Endodermal cell (in vitro differentiated cells): Measurements from ENCODE around the gene CASP3. TPM values are rescaled to one million over a fixed set of nuclear protein-coding genes. Genes with fewer than 3 reads are reported as not detected.

Experiments
- DNase-seq: peaks from one replicate; pipeline ENCODE4 v3.0.0-alpha.2; 2017
- H3K27ac ChIP-seq: 2 replicates; pipeline ENCODE4 v1.5.1; 2013; ENCODE audit warnings: mild to moderate bottlenecking, low read depth, low read length, moderate library complexity
- H3K27me3 ChIP-seq: 2 replicates; pipeline ENCODE4 v1.6.1; 2013; ENCODE audit warnings: mild to moderate bottlenecking, low read length, moderate library complexity; ENCODE audit not compliant: insufficient read depth, control insufficient read depth, poor library complexity, severe bottlenecking
- H3K36me3 ChIP-seq: 2 replicates; pipeline ENCODE4 v1.7.0; 2013; ENCODE audit warnings: mild to moderate bottlenecking, low read length, moderate library complexity; ENCODE audit not compliant: control insufficient read depth, insufficient read depth
- H3K4me1 ChIP-seq: one replicate; pipeline ENCODE4 v1.7.0; 2013; ENCODE audit warnings: low read length; ENCODE audit not compliant: control insufficient read depth, insufficient read depth
- H3K4me3 ChIP-seq: 2 replicates; pipeline ENCODE4 v1.5.1; 2013; ENCODE audit warnings: mild to moderate bottlenecking, low read length, moderate library complexity
- H3K9ac ChIP-seq: 2 replicates; pipeline ENCODE4 v1.6.1; 2013; ENCODE audit warnings: mild to moderate bottlenecking, low read length, moderate library complexity; ENCODE audit not compliant: poor library complexity, severe bottlenecking; ENCODE audit errors: extremely low read depth
- H3K9me3 ChIP-seq: 2 replicates; pipeline ENCODE4 v1.6.1; 2013; ENCODE audit warnings: mild to moderate bottlenecking, low read length, moderate library complexity; ENCODE audit not compliant: control insufficient read depth
- H3K27ac Mint-ChIP-seq: 2 replicates; pipeline ENCODE4 v1.8.0; 2020; ENCODE audit warnings: mixed read lengths
- H3K27me3 Mint-ChIP-seq: 2 replicates; pipeline ENCODE4 v1.8.0; 2021; ENCODE audit warnings: mild to moderate bottlenecking, mixed read lengths; ENCODE audit not compliant: insufficient read depth
- H3K36me3 Mint-ChIP-seq: 2 replicates; pipeline ENCODE4 v1.8.0; 2020; ENCODE audit warnings: low read depth, mixed read lengths
- H3K4me1 Mint-ChIP-seq: 2 replicates; pipeline ENCODE4 v1.8.0; 2020; ENCODE audit warnings: mixed read lengths
- H3K4me3 Mint-ChIP-seq: 2 replicates; pipeline ENCODE4 v1.8.0; 2020; ENCODE audit warnings: mild to moderate bottlenecking, moderate library complexity, mixed read lengths
- H3K9me3 Mint-ChIP-seq: 2 replicates; pipeline ENCODE4 v1.8.0; 2020; ENCODE audit warnings: mild to moderate bottlenecking, mixed read lengths
- WGBS, 2 experiments: methylation state at CpG; one replicate each; pipeline versions ENCODE4 v1.1.5 to v1.1.7; 2013; ENCODE audit warnings: missing lambda C conversion rate in 2 of 2, mixed read lengths in 1 of 2; ENCODE audit not compliant: insufficient coverage in 1 of 2, insufficient read length in 1 of 2; 5-methylcytosine and 5-hydroxymethylcytosine counted together
- total RNA-seq, 2 donors: library from RNA; stranded (reverse); fragmentation: NEBNext Ultra II Directional in 1 of 2; extraction: Animal tissue kit (Norgen Biotek cat#: 25700) in 1 of 2; gene quantifications; 2 replicates in 1 of 2; 3 replicates in 1 of 2; pipeline ENCODE4 v1.2.1, GENCODE V29; 2021
- TF ChIP-seq, protein P1 (sequence below): fragments of 200-600 bp; sonication (generic); conservative IDR thresholded peaks from 2 replicates; pipeline ENCODE4 v1.5.0; 2021; ENCODE audit warnings: antibody characterized with exemption, mild to moderate bottlenecking

The CASP3 gene
- total RNA-seq, 2 donors from 2014 or later, result 49.8 to 62.9 TPM

- Histone ChIP-seq H3K4me1 (no peaks in the 10 kb centered on the region), H3K4me3 (no peak overlapping the region), H3K9ac (no peak overlapping the region), H3K27ac (no peak overlapping the region), H3K9me3 (no peaks in the 10 kb centered on the region), H3K27me3 (no peaks in the 10 kb centered on the region), H3K36me3 (peaks cover 19% of the 10 kb centered on the region)
- WGBS, 2 experiments, result 56% methylated on average over 5 of the region's 5 CpGs; no CpG with 5 or more reads in 1 of the 2 experiments
- Mint-ChIP-seq H3K27me3 (no peaks in the 10 kb centered on the region), H3K9me3 (no peaks in the 10 kb centered on the region), H3K27ac (no peak overlapping the region), H3K4me3 (no peak overlapping the region), H3K4me1 (peaks cover 6% of the 10 kb centered on the region), H3K36me3 (peaks cover 22% of the 10 kb centered on the region)
- DNase-seq, result no peak
- TF ChIP-seq, protein P1, sequence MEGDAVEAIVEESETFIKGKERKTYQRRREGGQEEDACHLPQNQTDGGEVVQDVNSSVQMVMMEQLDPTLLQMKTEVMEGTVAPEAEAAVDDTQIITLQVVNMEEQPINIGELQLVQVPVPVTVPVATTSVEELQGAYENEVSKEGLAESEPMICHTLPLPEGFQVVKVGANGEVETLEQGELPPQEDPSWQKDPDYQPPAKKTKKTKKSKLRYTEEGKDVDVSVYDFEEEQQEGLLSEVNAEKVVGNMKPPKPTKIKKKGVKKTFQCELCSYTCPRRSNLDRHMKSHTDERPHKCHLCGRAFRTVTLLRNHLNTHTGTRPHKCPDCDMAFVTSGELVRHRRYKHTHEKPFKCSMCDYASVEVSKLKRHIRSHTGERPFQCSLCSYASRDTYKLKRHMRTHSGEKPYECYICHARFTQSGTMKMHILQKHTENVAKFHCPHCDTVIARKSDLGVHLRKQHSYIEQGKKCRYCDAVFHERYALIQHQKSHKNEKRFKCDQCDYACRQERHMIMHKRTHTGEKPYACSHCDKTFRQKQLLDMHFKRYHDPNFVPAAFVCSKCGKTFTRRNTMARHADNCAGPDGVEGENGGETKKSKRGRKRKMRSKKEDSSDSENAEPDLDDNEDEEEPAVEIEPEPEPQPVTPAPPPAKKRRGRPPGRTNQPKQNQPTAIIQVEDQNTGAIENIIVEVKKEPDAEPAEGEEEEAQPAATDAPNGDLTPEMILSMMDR, result no peak
These were observed 40.4 kb upstream of the CASP3 start for GRCh38 chr4:184689681-184690080.

DNA sequence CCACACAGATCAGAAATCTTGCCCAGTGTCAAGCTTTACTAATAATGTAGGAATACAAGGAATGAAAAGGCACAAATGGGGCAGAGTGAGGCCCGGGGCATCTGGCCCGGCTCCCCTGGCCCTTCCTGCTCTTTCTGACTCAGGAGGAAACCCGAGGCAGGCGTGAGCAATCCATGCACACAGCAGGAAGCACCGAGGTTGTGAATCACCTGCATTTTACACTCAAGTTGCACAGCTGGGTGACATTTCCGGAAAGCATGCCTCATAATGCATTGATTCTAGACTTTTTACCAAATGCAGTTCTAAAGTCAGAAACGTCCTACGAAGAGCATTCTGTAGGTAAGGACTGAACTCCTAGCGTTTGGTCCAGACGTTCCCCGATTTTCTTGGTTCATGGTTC lies 39.2 kb upstream of the CASP3 start:
- no peak overlapping the region for H3K27ac ChIP-seq
- H3K36me3 Mint-ChIP-seq, result peaks cover 13% of the 10 kb centered on the region
- no peak overlapping the region for H3K4me3 Mint-ChIP-seq
- H3K27me3 ChIP-seq, result no peaks in the 10 kb centered on the region
- peak overlapping the region; percentile 63 for H3K27ac Mint-ChIP-seq
- WGBS, 2 experiments, result 37 to 50% methylated on average over 8 to 11 of the region's 11 CpGs
- TF ChIP-seq, protein P1, result no peak
- no peak overlapping the region for H3K9ac ChIP-seq
- peaks cover 6% of the 10 kb centered on the region for H3K36me3 ChIP-seq
- no peaks in the 10 kb centered on the region for H3K27me3 Mint-ChIP-seq
- no peak overlapping the region for H3K4me3 ChIP-seq
- peaks cover 6% of the 10 kb centered on the region for H3K4me1 Mint-ChIP-seq
- H3K4me1 ChIP-seq, result no peaks in the 10 kb centered on the region
- H3K9me3 Mint-ChIP-seq, result no peaks in the 10 kb centered on the region
- H3K9me3 ChIP-seq, result no peaks in the 10 kb centered on the region
- peak; percentile 88 for DNase-seq

DNA sequence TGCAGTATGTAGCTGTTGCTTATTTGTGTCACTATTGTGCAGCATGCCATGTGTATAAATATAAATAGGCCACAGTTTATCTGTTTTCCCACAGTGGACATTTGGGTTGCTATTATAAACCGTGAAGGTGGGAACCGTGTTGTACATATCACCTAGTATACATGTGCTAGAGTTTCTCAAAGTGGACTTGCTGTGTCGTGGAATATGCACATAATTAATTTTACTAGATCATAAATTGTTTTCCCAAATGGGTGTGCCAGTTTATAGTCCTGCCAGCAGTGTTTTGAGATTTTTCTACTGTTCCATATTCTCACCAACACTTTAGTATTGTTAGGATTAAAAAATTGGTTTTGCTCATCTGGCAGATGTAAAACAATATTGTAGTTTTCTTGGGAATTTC lies 38.8 kb upstream of the CASP3 start:
- Histone ChIP-seq H3K9me3 (no peaks in the 10 kb centered on the region), H3K9ac (no peak overlapping the region), H3K27me3 (no peaks in the 10 kb centered on the region), H3K27ac (no peak overlapping the region), H3K4me3 (no peak overlapping the region), H3K36me3 (peaks cover 4% of the 10 kb centered on the region), H3K4me1 (no peaks in the 10 kb centered on the region)
- Mint-ChIP-seq H3K4me3 (no peak overlapping the region), H3K27ac (no peak overlapping the region), H3K36me3 (peaks cover 12% of the 10 kb centered on the region), H3K4me1 (peaks cover 6% of the 10 kb centered on the region), H3K9me3 (no peaks in the 10 kb centered on the region), H3K27me3 (no peaks in the 10 kb centered on the region)
- TF ChIP-seq, protein P1, result no peak
- WGBS, 2 experiments, result 60 to 90% methylated on average over 2 to 3 of the region's 3 CpGs
- DNase-seq, result no peak
